ENCODE results near the gene PGM2L1.

- no peak for TF ChIP-seq FOXM1 (IDR thresholded peaks at IDR 0.05; ENCODE audit: borderline replicate concordance)
- TF ChIP-seq FOXA1 (IDR thresholded peaks at IDR 0.05) = no peak
- no peak for TF ChIP-seq L3MBTL2 (conservative IDR thresholded peaks at IDR 0.05)
- TF ChIP-seq FOXK2 (IDR thresholded peaks at IDR 0.05) = no peak
- TF ChIP-seq NFRKB (IDR thresholded peaks at IDR 0.05) = no peak
- TF ChIP-seq ELF4 (IDR thresholded peaks at IDR 0.05) = no peak
- no peak for TF ChIP-seq SUZ12 (IDR thresholded peaks at IDR 0.05)
- no peak for TF ChIP-seq TARDBP (IDR thresholded peaks at IDR 0.05)
- no peak for TF ChIP-seq SP1 (IDR thresholded peaks at IDR 0.05)
- TF ChIP-seq CTBP1 (IDR thresholded peaks at IDR 0.05; ENCODE audit: borderline replicate concordance) = no peak
- no peak for TF ChIP-seq PKNOX1 (IDR thresholded peaks at IDR 0.05)
- no peak for TF ChIP-seq BHLHE40 (IDR thresholded peaks at IDR 0.05; ENCODE audit: borderline replicate concordance)
Observed at GRCh38 chr11:74427384-74427886, 29.2 kb upstream of the PGM2L1 start.
